HG02870 (cell line): ENCODE results near the gene ZNF185.

Experiments used
- ATAC-seq: cut with Tn5 transposase; IDR thresholded peaks from one replicate; pipeline ENCODE4 v1.9.1; 2021; ENCODE audit warnings: mild to moderate bottlenecking, moderate library complexity; ENCODE audit not compliant: unreplicated experiment

ZNF185 gene

DNA sequence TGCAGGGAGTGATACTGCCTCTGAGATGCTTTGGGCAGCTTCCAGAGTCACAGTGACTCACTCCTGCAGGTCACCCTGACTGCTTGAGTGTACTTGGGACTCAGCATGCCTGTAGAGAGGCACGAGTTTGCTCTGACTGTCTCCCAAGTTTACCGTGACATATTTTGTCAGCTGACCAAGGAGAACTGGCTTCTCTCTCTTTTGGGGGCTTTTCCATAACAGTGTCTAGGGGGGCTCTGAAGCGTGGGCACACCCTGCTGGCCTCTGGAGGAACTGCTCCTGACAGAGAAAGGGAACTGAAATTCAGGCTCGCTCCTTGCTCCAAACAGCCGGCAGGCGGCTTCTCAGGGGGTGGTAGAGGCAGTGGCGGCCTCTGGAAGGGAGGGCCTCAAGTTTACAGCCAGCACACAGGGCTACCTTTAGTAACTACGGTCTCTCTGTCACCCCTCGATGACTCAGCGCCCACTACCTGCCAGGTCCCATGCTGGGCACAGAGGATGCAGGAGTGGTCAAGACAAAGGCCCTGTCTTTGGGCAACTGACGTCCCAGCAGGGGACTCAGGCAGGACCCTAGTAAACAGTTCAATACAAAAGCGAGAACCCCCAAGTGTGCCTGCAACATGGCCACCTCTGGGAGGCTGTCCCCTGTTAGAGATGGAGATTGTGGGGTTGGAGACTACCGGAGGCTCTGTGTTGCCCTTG is 17.8 kb downstream of the ZNF185 start:
- ATAC-seq: peak; percentile 80

GRCh38 chrX:152917656-152918579 is 20.1 kb downstream of the ZNF185 start:
- no peak for ATAC-seq

DNA sequence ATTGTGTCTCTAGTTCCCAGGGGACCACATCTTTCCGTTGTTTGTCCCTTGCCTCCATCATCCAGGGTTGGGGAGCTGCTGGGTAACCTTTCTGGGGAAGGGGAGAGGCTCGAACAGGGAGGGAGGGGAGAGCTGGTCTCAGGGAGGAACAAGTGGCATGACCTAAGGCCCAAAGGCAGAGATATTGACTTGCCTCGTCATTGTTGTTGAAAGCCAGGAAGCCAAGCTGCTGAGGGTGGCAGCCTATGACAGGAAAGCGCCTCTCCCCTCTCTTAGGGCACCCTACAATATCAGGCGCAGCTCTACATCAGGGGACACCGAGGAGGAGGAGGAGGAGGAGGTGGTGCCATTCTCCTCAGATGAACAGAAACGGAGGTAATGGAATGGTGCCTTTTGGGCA is 20.8 kb downstream of the ZNF185 start:
- ATAC-seq: no peak

- ATAC-seq: no peak
Observed at GRCh38 chrX:152923599-152923998, 25.7 kb downstream of the ZNF185 start.

- ATAC-seq: peak; percentile 9
Observed at GRCh38 chrX:152925835-152926234, 28.0 kb downstream of the ZNF185 start.

- ATAC-seq: peak; percentile 76
Observed at GRCh38 chrX:152926279-152926678, 28.4 kb downstream of the ZNF185 start.

DNA sequence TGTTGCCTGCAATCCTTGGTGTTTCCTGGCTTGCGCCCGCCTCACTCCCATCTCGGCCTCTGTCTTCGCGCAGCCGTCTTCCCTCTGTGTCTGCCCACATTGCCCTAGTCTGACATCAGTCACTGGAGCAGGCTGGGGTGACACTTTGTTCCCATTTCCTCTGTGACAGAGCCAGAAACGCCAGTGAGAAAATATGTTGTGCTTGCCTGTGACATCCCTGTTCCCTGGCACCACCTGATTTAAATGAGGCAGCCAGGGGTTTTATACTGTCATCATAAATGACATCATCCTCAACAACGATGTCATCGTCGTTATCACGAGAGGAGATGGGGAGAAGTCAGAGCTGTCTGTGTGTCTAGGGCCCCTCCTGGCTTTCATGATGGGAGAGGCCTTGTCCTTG is 29.1 kb downstream of the ZNF185 start:
- ATAC-seq: no peak

GRCh38 chrX:152927858-152928760 is 30.2 kb downstream of the ZNF185 start:
- no peak for ATAC-seq

- ATAC-seq: no peak
Observed at GRCh38 chrX:152928761-152929400, 31.0 kb downstream of the ZNF185 start.

- no peak for ATAC-seq
Observed at GRCh38 chrX:152929898-152930297, 32.0 kb downstream of the ZNF185 start.

DNA sequence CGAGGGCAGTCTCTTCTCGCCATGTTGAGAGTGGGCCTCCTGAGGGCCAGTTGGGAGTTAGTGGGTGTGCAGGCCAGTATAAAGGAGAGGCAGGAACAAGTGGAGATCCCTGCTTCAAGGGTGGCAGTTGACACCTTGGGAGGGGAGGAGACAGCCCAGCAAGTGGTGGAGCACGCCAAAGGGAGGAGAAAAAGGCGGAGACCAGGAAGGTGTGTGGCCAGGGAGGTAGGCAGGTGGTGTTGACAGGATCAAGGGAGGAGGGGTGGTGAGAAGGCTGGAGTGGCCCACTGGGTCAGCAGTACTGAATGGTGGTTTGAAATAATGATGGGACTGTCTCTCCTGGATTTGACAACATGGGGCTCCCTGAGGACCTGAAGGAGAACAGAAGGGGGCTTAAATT is 32.6 kb downstream of the ZNF185 start:
- no peak for ATAC-seq

DNA sequence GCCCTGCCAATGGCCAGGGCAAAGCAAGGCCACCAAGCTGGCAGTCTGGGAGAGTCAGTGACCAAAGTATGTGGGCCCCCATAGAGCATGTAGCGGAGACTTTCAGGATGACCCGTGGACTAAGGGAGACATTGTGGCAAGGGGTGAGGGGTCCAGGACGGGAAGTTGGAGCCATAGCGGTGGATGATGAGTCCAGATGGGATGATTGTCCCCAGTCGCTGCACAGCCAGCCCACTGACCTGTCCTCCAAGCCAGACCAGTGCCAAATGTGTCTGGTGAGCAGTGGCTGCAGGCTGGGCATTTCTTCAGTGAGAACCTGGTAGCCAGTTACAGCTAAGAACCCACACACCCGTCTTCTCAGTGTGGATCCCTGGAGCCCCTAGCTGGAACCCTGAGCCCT is 34.3 kb downstream of the ZNF185 start:
- ATAC-seq: no peak

- no peak for ATAC-seq
Observed at GRCh38 chrX:152932598-152933175, 34.8 kb downstream of the ZNF185 start.

DNA sequence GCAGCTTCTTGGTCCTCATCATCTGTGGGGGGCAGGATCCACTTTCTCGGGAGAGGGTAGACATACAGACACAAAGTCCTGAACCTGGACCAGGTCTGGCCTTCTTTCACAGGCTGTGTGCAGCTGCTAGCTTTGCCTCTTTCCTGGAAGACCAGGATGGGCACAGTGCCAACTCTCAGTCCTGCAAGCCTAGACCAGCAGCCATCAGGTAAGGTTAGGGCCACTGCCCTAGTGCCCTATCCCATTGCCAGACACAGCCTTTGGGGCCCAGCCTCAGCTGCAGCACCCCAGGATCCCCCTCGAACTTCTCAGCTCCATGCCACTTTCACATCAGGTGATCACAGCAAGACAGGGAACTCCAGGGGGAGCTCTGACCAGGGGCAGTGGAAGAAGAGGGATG is 38.4 kb downstream of the ZNF185 start:
- no peak for ATAC-seq

DNA sequence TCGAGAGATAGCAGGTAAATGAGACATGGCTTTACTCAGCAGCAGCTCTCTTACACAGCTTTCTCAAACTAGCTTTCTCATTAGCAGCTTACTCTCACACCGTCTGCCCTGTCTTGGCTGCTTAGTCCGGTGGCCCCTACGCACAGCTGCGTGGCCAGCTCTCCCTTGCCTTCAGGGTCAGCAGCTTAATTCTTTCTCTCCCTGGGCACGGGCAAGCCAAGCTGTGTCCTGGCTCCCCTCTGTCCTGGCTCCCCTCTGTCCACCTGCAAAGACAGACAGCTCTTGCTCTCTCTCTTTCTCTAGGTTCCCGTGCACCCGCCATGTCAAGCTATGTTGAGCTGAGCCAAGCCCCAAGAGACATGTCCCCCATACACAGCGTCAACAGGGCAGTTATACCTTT is 39.4 kb downstream of the ZNF185 start:
- no peak for ATAC-seq

- ATAC-seq: peak; percentile 90
Observed at GRCh38 chrX:152941328-152942076, 43.6 kb downstream of the ZNF185 start.

- no peak for ATAC-seq
Observed at GRCh38 chrX:152942077-152942442, 44.2 kb downstream of the ZNF185 start.

GRCh38 chrX:152943826-152944225 is 46.0 kb downstream of the ZNF185 start:
- ATAC-seq: no peak
